ENCODE data around the gene LSM12. TPM values are rescaled to one million over a fixed set of nuclear protein-coding genes. Genes with fewer than 3 reads are reported as not detected.
A peak's percentile ranks its signal among the peaks of the same experiment; 100 is the strongest.

LSM12 gene
- total RNA-seq, 2 experiments from 2014 or later, result 34.6 to 36.1 TPM

GRCh38 chr17:44007346-44008204 is 58.9 kb downstream of the LSM12 start:
- peaks cover 52% of the 10 kb centered on the region for H3K4me1 ChIP-seq (ENCODE audit: insufficient read depth, low read length)
- DNase-seq (peak in 3 of 14 experiments; percentile 22 to 34 (median 34)), ATAC-seq (ENCODE audit: poor library complexity) (no peak)
- peak overlapping the region; percentile 91 for H3K4me3 ChIP-seq (ENCODE audit: low read length)
- Mint-ChIP-seq H3K4me1 (ENCODE audit: low read depth) (peaks cover 22% of the 10 kb centered on the region), H3K27ac (peak overlapping the region; percentile 28), H3K27me3 (peaks cover 30% of the 10 kb centered on the region), H3K9me3 (no peaks in the 10 kb centered on the region), H3K36me3 (ENCODE audit: low read depth) (peaks cover 29% of the 10 kb centered on the region), H3K4me3 (peak overlapping the region; percentile 93)
- CTCF ChIA-PET, result interaction anchor here (0.8 to 1.9 kb wide), 2 partner anchors 15 to 34 kb away, joined by 3 to 8 read pairs; no protein-coding TSS in a partner anchor
- peaks cover 21% of the 10 kb centered on the region for H3K36me3 ChIP-seq (ENCODE audit: insufficient read depth, low read length)
- H3K27me3 ChIP-seq (ENCODE audit: control insufficient read depth in 1 of 2, insufficient read depth in 2 of 2, low read length in 2 of 2), result peaks cover 0 to 8% of the 10 kb centered on the region in 2 experiments
- H3K9me3 ChIP-seq (ENCODE audit: control insufficient read depth in 1 of 2, insufficient read depth in 1 of 2, low read length in 2 of 2), result peaks cover 0 to 6% of the 10 kb centered on the region in 2 experiments
- TF ChIP-seq, protein P1, sequence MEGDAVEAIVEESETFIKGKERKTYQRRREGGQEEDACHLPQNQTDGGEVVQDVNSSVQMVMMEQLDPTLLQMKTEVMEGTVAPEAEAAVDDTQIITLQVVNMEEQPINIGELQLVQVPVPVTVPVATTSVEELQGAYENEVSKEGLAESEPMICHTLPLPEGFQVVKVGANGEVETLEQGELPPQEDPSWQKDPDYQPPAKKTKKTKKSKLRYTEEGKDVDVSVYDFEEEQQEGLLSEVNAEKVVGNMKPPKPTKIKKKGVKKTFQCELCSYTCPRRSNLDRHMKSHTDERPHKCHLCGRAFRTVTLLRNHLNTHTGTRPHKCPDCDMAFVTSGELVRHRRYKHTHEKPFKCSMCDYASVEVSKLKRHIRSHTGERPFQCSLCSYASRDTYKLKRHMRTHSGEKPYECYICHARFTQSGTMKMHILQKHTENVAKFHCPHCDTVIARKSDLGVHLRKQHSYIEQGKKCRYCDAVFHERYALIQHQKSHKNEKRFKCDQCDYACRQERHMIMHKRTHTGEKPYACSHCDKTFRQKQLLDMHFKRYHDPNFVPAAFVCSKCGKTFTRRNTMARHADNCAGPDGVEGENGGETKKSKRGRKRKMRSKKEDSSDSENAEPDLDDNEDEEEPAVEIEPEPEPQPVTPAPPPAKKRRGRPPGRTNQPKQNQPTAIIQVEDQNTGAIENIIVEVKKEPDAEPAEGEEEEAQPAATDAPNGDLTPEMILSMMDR (IDR thresholded peaks at IDR 0.05), result no peak
- intact Hi-C loops (cut with DNase I, micrococcal nuclease), result loop anchor here in 1 of 2 experiments (2.0 to 5.0 kb wide), 3 partner anchors 59 to 180 kb away; partner anchors contain the start of genes HROB, LSM12 and TMUB2
- H3K27ac ChIP-seq (ENCODE audit: low read depth in 1 of 2, low read length in 2 of 2), result no peak overlapping the region
- POLR2A ChIA-PET, result interaction anchor here (0.7 to 1.2 kb wide), 2 partner anchors 79 to 179 kb away, joined by 3 read pairs; partner anchors contain the start of gene TMUB2

DNA sequence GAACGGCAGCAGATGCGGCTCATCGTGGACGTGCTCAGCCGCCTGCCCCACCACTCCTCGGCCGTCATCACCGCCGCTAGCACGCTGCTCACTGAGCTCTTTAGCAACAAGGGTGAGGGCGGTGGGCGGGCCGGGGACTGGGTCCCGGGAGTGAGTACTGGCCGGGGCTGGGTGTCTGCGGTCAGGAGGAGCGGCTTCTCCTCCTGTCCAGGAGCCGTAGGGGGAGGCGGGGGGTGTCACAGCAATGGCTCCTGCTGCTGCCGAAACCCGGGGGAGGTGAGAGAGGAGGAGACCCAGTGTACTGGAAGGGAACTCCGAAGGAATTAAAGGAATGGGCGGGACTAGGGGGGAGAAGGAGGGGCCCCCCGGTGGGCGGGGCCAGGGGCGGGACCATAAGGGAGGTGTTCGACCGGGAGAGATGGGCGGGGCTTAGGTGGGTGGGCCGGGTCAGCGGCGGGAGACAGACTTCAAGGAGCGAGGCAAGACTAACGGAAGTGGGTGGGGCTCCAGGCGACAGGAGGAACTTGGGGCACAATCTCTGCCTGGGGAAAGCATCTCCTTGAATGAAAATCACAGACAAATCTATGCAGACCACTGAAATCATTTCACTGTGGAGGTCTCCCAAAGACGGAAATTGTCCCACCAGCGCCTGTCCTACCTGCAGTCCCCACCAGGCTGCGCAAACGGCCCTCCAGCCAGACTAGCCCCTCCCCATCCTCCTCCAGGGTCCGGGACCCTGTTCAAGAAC is 59.7 kb downstream of the LSM12 start:
- Mint-ChIP-seq H3K4me3 (peak overlapping the region; percentile 91), H3K36me3 (ENCODE audit: low read depth) (peaks cover 28% of the 10 kb centered on the region), H3K4me1 (ENCODE audit: low read depth) (peaks cover 22% of the 10 kb centered on the region), H3K27ac (no peak overlapping the region), H3K9me3 (no peaks in the 10 kb centered on the region), H3K27me3 (peaks cover 33% of the 10 kb centered on the region)
- Histone ChIP-seq H3K36me3 (ENCODE audit: insufficient read depth, low read length) (peaks cover 17% of the 10 kb centered on the region), H3K27ac (ENCODE audit: low read depth in 1 of 2, low read length in 2 of 2) (no peak overlapping the region), H3K9me3 (ENCODE audit: control insufficient read depth in 1 of 2, insufficient read depth in 1 of 2, low read length in 2 of 2) (peaks cover 0 to 6% of the 10 kb centered on the region in 2 experiments), H3K27me3 (ENCODE audit: control insufficient read depth in 1 of 2, insufficient read depth in 2 of 2, low read length in 2 of 2) (peaks cover 0 to 8% of the 10 kb centered on the region in 2 experiments), H3K4me3 (ENCODE audit: low read length) (peak overlapping the region; percentile 91), H3K4me1 (ENCODE audit: insufficient read depth, low read length) (peaks cover 52% of the 10 kb centered on the region)
- intact Hi-C loops (cut with DNase I, micrococcal nuclease), result loop anchor here in 1 of 2 experiments (2.0 to 5.0 kb wide), 3 partner anchors 60 to 181 kb away; partner anchors contain the start of genes HROB, LSM12 and TMUB2
- CTCF ChIA-PET, result interaction anchor here (1.3 kb wide), 1 partner anchor 8 kb away, joined by 3 read pairs; the partner anchor contains the start of gene TMEM101
- ATAC-seq (ENCODE audit: poor library complexity) (peak; percentile 80), DNase-seq (peak; percentile 90 to 100 (median 98))
- TF ChIP-seq, protein P1 (IDR thresholded peaks at IDR 0.05), result no peak
- POLR2A ChIA-PET, result interaction anchor here (0.6 to 1.2 kb wide), 3 partner anchors 8 to 180 kb away, joined by 3 to 4 read pairs (median 4); partner anchors contain the start of genes HDAC5, TMEM101 and TMUB2

DNA sequence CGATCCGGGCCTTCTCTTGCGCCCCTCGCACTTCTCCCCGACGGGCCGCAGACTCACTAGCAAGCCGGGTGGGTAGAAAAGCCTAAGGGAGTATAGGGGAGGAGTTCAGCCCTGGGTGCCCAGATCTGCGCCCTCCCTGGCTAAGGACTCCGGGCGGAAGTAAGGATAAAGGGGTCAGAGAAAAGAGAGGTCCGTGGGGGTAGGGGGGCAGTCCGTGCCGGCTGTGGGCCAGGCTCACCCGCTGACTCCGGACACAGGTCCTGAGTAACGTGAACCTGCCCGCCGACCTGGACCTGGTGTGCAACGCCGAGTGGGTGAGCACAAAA is 60.2 kb downstream of the LSM12 start:
- TF ChIP-seq, protein P1 (IDR thresholded peaks at IDR 0.05), result no peak
- peaks cover 36% of the 10 kb centered on the region for H3K27me3 Mint-ChIP-seq
- peaks cover 22% of the 10 kb centered on the region for H3K4me1 Mint-ChIP-seq (ENCODE audit: low read depth)
- H3K4me3 ChIP-seq (ENCODE audit: low read length), result peak overlapping the region; percentile 91
- no peak overlapping the region for H3K27ac ChIP-seq (ENCODE audit: low read depth in 1 of 2, low read length in 2 of 2)
- H3K27ac Mint-ChIP-seq, result no peak overlapping the region
- no peaks in the 10 kb centered on the region for H3K9me3 Mint-ChIP-seq
- H3K27me3 ChIP-seq (ENCODE audit: control insufficient read depth in 1 of 2, insufficient read depth in 2 of 2, low read length in 2 of 2), result peaks cover 0 to 8% of the 10 kb centered on the region in 2 experiments
- H3K4me1 ChIP-seq (ENCODE audit: insufficient read depth, low read length), result peaks cover 52% of the 10 kb centered on the region
- intact Hi-C loops (cut with DNase I, micrococcal nuclease), result loop anchor here in 1 of 2 experiments (2.0 to 5.0 kb wide), 3 partner anchors 61 to 181 kb away; partner anchors contain the start of genes HROB, LSM12 and TMUB2
- H3K36me3 Mint-ChIP-seq (ENCODE audit: low read depth), result peaks cover 23% of the 10 kb centered on the region
- DNase-seq (no peak), ATAC-seq (ENCODE audit: poor library complexity) (peak; percentile 16)
- peaks cover 0 to 6% of the 10 kb centered on the region in 2 experiments for H3K9me3 ChIP-seq (ENCODE audit: control insufficient read depth in 1 of 2, insufficient read depth in 1 of 2, low read length in 2 of 2)
- H3K4me3 Mint-ChIP-seq, result peak overlapping the region; percentile 91
- CTCF ChIA-PET, result interaction anchor here (1.3 kb wide), 1 partner anchor 9 kb away, joined by 3 read pairs; the partner anchor contains the start of gene TMEM101
- peaks cover 13% of the 10 kb centered on the region for H3K36me3 ChIP-seq (ENCODE audit: insufficient read depth, low read length)
- POLR2A ChIA-PET, result interaction anchor here (0.6 to 1.2 kb wide), 3 partner anchors 9 to 180 kb away, joined by 3 to 4 read pairs (median 4); partner anchors contain the start of genes HDAC5, TMEM101 and TMUB2

All from CD4-positive, alpha-beta T cell (primary cell).